Measurements from ENCODE around the gene WDR82.

DNA sequence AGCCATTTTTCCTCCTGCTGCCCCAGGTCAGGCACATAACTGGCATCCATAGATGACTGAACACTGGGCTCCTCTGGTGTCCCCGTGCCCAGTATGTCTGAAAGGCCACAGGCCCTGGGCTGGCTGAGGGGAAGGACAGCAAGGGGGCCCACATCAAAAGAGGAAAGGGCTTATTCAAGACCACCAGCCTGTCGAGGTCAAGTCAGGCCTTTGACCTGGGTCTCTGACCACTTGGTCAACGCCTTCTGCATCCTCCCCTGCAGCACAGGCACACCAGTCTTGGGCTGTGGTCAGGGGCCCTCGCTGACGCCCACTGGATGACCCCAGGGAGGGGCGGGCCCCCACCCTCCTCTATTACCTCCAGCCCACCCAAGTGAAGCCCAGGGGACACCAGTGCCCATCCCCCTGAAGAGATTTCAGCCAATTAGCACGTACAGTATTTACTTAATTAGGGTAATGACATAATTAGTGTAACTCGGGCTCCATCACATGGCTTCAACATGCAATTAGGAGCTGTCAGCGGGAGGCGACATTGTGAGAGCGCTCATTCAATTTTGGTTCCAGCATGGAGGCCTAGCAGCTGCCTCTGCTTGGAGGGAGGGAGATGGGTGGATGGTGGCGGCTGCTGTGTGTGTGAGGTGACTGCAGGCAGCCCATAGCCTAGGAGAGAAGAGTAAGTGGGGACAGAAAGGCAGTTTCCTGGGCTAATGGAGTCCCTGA, 24.1 kb upstream of the WDR82 start:
- TF ChIP-seq BHLHE40 (IDR thresholded peaks at IDR 0.05; ENCODE audit: low read depth, low read length) (no peak), POLR2A (IDR thresholded peaks at IDR 0.05; ENCODE audit: low read depth, low read length) (no peak), FOS (IDR thresholded peaks at IDR 0.05; ENCODE audit: low read depth, low read length) (no peak), CEBPB (IDR thresholded peaks at IDR 0.05; ENCODE audit: low read depth, low read length) (no peak), RAD21 (IDR thresholded peaks at IDR 0.05; ENCODE audit: low read length) (no peak), MXI1 (IDR thresholded peaks at IDR 0.05; ENCODE audit: borderline replicate concordance, low read depth, low read length) (no peak), MAFK (IDR thresholded peaks at IDR 0.05; ENCODE audit: low read depth, low read length) (no peak)
- TF ChIP-seq, protein P1, sequence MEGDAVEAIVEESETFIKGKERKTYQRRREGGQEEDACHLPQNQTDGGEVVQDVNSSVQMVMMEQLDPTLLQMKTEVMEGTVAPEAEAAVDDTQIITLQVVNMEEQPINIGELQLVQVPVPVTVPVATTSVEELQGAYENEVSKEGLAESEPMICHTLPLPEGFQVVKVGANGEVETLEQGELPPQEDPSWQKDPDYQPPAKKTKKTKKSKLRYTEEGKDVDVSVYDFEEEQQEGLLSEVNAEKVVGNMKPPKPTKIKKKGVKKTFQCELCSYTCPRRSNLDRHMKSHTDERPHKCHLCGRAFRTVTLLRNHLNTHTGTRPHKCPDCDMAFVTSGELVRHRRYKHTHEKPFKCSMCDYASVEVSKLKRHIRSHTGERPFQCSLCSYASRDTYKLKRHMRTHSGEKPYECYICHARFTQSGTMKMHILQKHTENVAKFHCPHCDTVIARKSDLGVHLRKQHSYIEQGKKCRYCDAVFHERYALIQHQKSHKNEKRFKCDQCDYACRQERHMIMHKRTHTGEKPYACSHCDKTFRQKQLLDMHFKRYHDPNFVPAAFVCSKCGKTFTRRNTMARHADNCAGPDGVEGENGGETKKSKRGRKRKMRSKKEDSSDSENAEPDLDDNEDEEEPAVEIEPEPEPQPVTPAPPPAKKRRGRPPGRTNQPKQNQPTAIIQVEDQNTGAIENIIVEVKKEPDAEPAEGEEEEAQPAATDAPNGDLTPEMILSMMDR (conservative IDR thresholded peaks at IDR 0.05; ENCODE audit: low read depth, low read length): no peak

All from IMR-90 (cell line).